SU-DHL-6 (cell line): ENCODE results near the gene NOS1AP.

Source experiments
- EZH2phosphoT487 ChIP-seq: fragments of 200-600 bp; sonication (generic), shearing (Covaris generic); conservative IDR thresholded peaks from 2 replicates; pipeline ENCODE4 v1.6.1; 2018; ENCODE audit warnings: mild to moderate bottlenecking, antibody characterized with exemption, low read length, moderate library complexity, mixed read lengths
- TF ChIP-seq, protein P1 (sequence below): fragments of 200-600 bp; sonication (generic); IDR thresholded peaks from one replicate; pipeline ENCODE4 v1.5.1; 2017; ENCODE audit warnings: antibody characterized with exemption, mild to moderate bottlenecking, low read length, moderate library complexity; ENCODE audit not compliant: insufficient read depth, poor library complexity, severe bottlenecking

DNA sequence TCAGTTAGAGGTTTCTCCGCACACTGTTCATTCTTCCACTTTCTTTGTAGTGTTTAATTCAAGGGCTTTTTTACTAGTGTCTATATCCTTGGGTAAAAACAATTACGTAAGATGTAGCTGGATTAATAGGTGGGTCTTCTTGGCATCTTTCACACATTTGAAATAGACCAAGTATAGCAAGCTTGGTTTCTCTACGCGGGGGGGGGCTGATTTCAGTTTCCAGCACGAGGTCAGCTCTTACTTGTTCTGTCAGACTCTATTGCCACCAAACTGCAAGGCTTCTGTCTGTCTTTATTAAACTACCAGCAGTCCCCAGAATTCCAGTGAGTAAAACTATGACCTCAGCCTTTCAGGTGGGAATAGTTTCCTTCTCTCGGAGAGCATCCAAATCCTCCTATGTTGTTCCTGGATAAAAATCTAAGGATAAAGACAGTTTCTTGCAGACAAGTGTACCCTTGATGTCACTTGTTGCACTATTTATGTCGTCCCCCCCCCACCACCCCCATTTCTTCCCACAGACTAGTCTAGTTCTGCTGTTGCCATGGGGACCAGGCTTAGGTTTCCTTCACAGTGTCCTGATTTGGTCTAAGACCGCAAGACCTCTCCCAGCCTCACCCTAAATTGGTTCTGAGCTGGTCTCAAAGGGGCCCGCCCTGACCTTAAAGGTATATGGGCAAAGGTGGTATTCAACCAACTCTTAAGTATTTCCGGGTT is 290.2 kb downstream of the NOS1AP start:
- TF ChIP-seq, protein P1, sequence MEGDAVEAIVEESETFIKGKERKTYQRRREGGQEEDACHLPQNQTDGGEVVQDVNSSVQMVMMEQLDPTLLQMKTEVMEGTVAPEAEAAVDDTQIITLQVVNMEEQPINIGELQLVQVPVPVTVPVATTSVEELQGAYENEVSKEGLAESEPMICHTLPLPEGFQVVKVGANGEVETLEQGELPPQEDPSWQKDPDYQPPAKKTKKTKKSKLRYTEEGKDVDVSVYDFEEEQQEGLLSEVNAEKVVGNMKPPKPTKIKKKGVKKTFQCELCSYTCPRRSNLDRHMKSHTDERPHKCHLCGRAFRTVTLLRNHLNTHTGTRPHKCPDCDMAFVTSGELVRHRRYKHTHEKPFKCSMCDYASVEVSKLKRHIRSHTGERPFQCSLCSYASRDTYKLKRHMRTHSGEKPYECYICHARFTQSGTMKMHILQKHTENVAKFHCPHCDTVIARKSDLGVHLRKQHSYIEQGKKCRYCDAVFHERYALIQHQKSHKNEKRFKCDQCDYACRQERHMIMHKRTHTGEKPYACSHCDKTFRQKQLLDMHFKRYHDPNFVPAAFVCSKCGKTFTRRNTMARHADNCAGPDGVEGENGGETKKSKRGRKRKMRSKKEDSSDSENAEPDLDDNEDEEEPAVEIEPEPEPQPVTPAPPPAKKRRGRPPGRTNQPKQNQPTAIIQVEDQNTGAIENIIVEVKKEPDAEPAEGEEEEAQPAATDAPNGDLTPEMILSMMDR: no peak
- no peak for TF ChIP-seq EZH2phosphoT487
